ENCODE results near the gene ATP2A2.

GRCh38 chr12:110337912-110338710, 57.1 kb downstream of the ATP2A2 start:
- TF ChIP-seq CTCF (conservative IDR thresholded peaks at IDR 0.05; ENCODE audit: low read depth, low read length): no peak
- no peak for TF ChIP-seq FOS (IDR thresholded peaks at IDR 0.05; ENCODE audit: low read depth, low read length)
- TF ChIP-seq POLR2A (IDR thresholded peaks at IDR 0.05; ENCODE audit: low read depth, low read length): no peak
- TF ChIP-seq SMC3 (IDR thresholded peaks at IDR 0.05; ENCODE audit: low read depth, low read length): no peak
- no peak for TF ChIP-seq CEBPB (IDR thresholded peaks at IDR 0.05; ENCODE audit: low read depth, low read length)
- no peak for TF ChIP-seq RFX5 (IDR thresholded peaks at IDR 0.05; ENCODE audit: low read depth, low read length)
- no peak for TF ChIP-seq MXI1 (IDR thresholded peaks at IDR 0.05; ENCODE audit: borderline replicate concordance, low read depth, low read length)
- TF ChIP-seq BHLHE40 (IDR thresholded peaks at IDR 0.05; ENCODE audit: low read depth, low read length): no peak
- TF ChIP-seq MAFK (IDR thresholded peaks at IDR 0.05; ENCODE audit: low read depth, low read length): no peak
- no peak for TF ChIP-seq RCOR1 (IDR thresholded peaks at IDR 0.05; ENCODE audit: insufficient replicate concordance, low read length)
